SH-SY5Y (cell line): ENCODE measurements around the gene LGALS7B.

Experiments used
- GATA2 ChIP-seq: IDR thresholded peaks from 2 replicates; pipeline ENCODE4 v1.6.1; 2011; ENCODE audit warnings: mild to moderate bottlenecking, low read depth, low read length
- GATA3 ChIP-seq: IDR thresholded peaks from 2 replicates; pipeline ENCODE4 v1.6.1; 2011; ENCODE audit warnings: low read depth, mild to moderate bottlenecking, low read length, moderate library complexity

GRCh38 chr19:38808741-38809140 is 19.7 kb downstream of the LGALS7B start:
- TF ChIP-seq GATA2 (no peak), GATA3 (no peak)
